GM23338 (cell line): ENCODE measurements around the gene DFFB.

Experiments
- CREB1 ChIP-seq: fragments of 250-450 bp; sonication (Bioruptor Pico); IDR thresholded peaks from 2 replicates; pipeline ENCODE4 v1.5.0; 2020; ENCODE audit warnings: low read depth, mild to moderate bottlenecking, moderate library complexity
- CTCF ChIP-seq, 2 experiments: fragments of 200-600 bp in 1 of 2; sonication (generic) in 1 of 2; conservative IDR thresholded peaks; 2 replicates each; pipeline versions ENCODE4 v1.5.1 to v1.6.1; 2016 to 2017; ENCODE audit warnings: antibody characterized with exemption in 2 of 2, low read depth in 2 of 2, mild to moderate bottlenecking in 2 of 2, moderate library complexity in 1 of 2
- ETS1 ChIP-seq: IDR thresholded peaks from 2 replicates; pipeline ENCODE4 v1.6.1; 2016; ENCODE audit warnings: antibody characterized with exemption
- EZH2 ChIP-seq: fragments of 200-600 bp; sonication (generic); IDR thresholded peaks from one replicate; pipeline ENCODE4 v1.8.0; 2017; ENCODE audit warnings: antibody characterized with exemption, mild to moderate bottlenecking, low read depth; ENCODE audit not compliant: unreplicated experiment
- EZH2phosphoT487 ChIP-seq: fragments of 200-600 bp; sonication (generic); IDR thresholded peaks from one replicate; pipeline ENCODE4 v1.8.1; 2018; ENCODE audit warnings: antibody characterized with exemption; ENCODE audit not compliant: unreplicated experiment
- JUNB ChIP-seq: IDR thresholded peaks from one replicate; pipeline ENCODE4 v1.6.1; 2016; ENCODE audit warnings: antibody characterized with exemption; ENCODE audit not compliant: unreplicated experiment
- NANOG ChIP-seq: IDR thresholded peaks from 2 replicates; pipeline ENCODE4 v1.6.1; 2016; ENCODE audit warnings: antibody characterized with exemption, borderline replicate concordance
- POLR2AphosphoS5 ChIP-seq: IDR thresholded peaks from 2 replicates; pipeline ENCODE4 v1.6.1; 2016; ENCODE audit warnings: antibody characterized with exemption, low read depth
- REST ChIP-seq: IDR thresholded peaks from one replicate; pipeline ENCODE4 v1.6.1; 2018; ENCODE audit warnings: antibody characterized with exemption; ENCODE audit not compliant: unreplicated experiment

- TF ChIP-seq POLR2AphosphoS5, result no peak
- no peak for TF ChIP-seq EZH2
- TF ChIP-seq CTCF (conservative IDR thresholded peaks at IDR 0.05; ENCODE audit: low read depth in 2 of 2), result no peak
- no peak for TF ChIP-seq CREB1 (CRISPR knock-in tag)
- TF ChIP-seq EZH2phosphoT487, result no peak
- TF ChIP-seq NANOG, result no peak
- no peak for TF ChIP-seq JUNB
- TF ChIP-seq REST, result no peak
- no peak for TF ChIP-seq ETS1
These were observed 28.9 kb downstream of the DFFB start for GRCh38 chr1:3886106-3886670.
